Bone marrow (tissue), 2 donors: ENCODE results near the gene FLOT2.
"Not testable (repeated sequence)": the region's sequence is repeated elsewhere in the genome, so short reads cannot be mapped to it uniquely, and the experiment has no call there.

ENCODE experiments used
- DNase-seq, 2 donors: peaks; one replicate each; lab custom pipeline; 2025; lab: John Stamatoyannopoulos, UW

FLOT2 gene

GRCh38 chr17:28873839-28874238 is 23.7 kb downstream of the FLOT2 start:
- no peak for DNase-seq

DNA sequence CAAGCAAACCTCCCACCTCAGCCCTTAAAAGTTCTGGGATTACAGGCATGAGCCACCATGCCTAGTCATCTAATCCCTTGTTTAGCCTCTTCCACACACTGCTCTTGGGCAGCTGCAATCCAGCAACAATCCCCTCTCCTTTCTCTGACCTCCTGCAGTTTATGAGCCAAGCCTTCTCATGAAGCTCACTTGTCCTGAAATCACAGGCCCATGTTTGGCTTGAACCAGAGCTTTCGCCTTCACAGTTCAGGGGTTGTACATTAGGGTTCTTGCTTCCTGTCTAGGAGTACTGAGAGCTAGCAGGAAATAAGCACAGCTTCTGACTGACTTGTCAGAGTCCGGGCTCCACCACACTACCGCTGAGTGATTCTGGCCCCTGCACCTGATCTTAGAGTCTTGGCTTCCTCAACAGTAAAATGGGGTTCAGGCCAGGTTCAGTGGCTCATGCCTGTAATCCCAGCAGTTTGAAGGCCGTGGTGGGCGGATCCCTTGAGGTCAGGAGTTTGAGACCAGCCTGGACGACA is 26.4 kb downstream of the FLOT2 start:
- peak in 1 of 2 donors; percentile 73 for DNase-seq

- DNase-seq: no peak
These were observed 30.3 kb downstream of the FLOT2 start for GRCh38 chr17:28867276-28867675.

GRCh38 chr17:28865946-28866752 is 31.4 kb downstream of the FLOT2 start:
- DNase-seq: peak in 1 of 2 donors; percentile 67

GRCh38 chr17:28864991-28865849 is 32.3 kb downstream of the FLOT2 start:
- DNase-seq: no peak

GRCh38 chr17:28863953-28864352 is 33.6 kb downstream of the FLOT2 start:
- no peak for DNase-seq

DNA sequence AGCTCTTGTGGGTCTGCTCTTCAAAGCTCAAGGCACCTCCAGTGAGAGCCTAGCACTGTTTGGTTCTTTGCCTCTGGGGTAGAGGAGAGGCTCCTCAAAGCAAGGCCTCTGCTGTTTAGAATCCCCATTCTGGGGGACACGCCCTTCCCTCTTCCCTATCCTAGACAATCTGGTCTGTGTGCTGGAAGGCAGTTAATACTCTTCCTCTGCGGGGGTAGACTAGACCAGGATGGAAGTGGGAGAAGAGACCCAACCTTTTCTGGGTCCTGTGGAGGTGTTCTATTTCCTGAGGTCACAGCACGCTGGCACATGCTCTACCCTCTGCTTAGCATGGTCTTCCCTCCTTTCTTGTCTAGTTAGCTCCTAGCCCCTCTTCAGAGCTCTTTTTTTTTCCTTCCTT is 35.0 kb downstream of the FLOT2 start:
- no peak for DNase-seq

DNA sequence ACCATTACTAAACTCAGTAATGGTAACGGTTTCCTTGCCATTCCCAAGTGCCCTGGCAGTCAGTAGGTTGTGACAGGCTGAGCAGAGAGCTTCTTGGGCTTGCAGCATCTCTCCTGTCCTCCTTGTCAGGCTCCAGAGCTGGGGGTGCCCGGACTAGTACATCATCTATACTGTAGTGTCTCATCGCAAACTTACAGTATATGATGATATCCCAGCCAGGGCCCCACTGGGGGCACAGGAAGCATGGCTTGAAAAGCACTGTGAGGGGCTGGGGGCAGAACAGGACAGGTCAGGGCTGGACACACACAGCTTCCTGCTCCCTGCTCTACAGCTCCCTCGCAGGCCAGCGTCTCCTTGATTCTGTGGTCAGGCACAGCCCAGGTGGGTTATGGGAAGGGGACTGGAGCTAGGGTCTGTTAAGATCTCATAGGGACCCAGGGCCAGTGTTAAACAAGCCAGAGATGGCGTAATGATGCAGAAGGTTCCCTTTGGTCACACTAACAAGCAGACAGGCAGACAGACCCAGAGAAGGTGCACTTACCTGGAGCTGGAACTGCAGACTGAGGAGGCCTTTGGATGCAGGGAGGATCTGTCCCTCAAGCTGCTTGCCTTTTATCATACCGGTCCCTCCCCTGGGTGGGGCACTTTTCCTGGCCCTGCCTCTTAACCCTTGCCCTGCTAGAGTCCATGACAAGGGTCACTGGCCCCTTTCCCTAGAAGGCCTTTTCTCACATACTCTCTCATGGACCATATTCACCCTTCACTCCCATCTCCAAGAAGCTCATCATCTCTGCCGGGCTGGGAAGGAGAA is 35.9 kb downstream of the FLOT2 start:
- no peak for DNase-seq

DNA sequence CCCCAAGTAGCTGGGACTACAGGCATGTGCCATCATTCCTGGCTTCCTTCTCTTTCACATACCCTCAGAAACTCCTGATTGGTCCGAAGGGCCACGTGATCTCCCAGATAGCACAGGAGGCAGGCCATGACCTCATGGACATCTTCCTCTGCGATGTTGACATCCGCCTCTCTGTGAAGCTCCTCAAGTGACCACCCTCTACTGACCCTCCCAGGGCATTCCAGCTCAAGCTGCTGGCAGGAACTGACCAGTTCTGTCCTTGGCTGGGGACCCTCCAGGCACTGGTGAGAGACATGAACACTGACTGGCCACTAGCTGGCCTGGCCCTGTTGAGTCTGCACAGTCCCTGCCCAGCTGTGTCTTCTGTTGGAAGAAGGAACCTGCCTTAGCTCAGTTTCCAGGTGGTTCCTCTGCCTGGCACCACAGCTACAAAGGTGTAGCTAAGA is 37.1 kb downstream of the FLOT2 start:
- DNase-seq: no peak

- DNase-seq: no peak
These were observed 38.7 kb downstream of the FLOT2 start for GRCh38 chr17:28858801-28859355.

GRCh38 chr17:28857905-28858800 is 39.4 kb downstream of the FLOT2 start:
- DNase-seq: no peak

DNA sequence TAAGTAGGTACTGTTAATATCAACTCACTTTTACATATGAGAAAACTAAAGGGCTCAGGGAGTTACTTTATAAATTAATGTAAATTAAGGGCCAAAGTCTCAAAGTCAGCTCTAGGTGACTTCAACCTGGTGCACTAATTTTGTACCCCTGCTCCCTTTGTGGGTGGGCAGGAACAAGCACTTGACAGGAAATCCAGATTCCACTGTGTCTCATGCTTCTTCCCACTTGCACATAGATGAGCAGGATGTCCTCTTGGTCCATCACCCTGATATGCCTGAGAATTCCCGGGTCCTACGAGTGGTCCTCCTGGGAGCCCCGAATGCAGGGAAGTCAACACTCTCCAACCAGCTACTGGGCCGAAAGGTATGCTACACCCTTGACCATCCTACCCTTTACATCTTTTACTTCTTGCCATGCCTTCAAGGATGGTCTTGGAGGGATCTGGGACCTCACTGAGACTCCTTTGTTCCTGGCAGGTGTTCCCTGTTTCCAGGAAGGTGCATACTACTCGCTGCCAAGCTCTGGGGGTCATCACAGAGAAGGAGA is 41.4 kb downstream of the FLOT2 start:
- DNase-seq: no peak

DNA sequence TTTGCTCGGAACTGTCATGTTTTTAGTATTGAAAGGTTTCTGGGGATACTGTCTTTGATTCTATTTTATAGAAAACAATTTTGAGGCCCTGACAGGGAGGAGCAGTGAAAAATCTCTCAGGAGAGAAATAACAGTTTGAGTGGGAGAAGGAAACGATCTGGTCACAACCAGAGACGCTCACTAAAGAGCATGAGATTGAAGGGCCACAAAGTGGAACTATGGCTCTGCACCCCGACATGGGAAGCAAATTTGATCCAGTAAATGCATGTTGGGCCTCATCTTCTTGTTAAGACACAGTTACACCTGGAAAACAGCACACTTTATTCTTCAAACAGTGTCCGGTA is 42.2 kb downstream of the FLOT2 start:
- no peak for DNase-seq

DNA sequence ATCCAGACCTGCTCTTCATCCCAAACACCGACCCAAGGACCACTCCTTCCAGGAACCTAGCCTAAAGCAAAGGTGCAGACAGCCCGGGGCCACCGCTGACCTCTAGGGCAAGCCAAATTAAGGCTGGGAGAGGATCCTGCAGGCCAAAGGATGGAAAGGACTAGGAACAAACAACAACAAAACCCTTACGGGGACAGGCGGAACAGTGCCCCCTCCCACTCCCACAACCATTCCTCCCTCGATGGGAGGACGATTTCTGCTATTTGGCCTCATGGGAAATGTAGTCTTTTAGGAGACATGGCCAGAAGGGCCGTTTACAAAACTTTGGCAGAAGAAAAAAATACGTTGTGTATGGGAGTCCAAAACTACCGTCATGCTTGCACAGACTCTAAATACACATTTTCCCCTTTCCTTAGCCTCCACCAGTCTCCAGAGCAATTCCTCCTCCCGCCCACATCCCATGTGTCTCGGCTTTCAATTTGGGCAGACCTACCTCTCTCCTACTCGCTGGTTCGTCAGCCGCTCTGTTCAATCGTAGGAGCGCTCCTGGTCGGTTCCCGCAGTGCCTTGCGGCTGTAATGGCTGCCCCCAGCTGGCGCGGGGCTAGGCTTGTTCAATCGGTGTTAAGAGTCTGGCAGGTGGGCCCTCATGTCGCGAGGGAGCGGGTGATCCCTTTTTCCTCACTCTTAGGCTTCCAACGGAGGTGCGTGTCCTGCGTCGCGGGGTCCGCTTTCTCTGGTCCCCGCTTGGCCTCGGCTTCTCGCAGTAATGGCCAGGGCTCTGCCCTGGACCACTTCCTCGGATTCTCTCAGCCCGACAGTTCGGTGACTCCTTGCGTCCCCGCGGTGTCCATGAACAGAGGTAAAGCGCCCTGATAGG is 42.8 kb downstream of the FLOT2 start, which contains the start of gene ERAL1:
ERAL1 (plus strand) TSS at position 560 of the 879 bp plus-strand sequence; CDS start at position 579, 19 bp downstream.
- DNase-seq: peak; percentile 49 to 64

DNA sequence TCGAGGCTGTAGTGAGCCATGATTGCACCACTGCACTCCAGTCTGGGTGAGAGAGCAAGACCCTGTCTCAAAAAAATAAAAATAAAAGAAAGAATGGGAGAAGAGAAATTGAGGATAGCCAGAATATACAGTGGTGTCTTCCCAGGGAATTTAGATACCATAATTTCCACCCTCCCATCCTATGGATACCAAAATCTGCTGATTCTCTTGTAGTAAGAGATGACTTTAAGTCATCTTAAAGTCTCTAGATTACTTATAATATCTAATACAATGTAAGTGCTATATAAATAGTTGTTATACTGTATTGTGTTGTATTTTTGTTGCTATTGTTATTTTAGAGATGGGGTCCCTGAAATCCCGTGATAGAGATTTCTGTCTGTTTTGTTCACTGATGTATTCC is 44.2 kb downstream of the FLOT2 start:
- no peak for DNase-seq

- DNase-seq: peak in 1 of 2 donors; percentile 48
These were observed 48.3 kb downstream of the FLOT2 start for GRCh38 chr17:28849281-28849680.

DNA sequence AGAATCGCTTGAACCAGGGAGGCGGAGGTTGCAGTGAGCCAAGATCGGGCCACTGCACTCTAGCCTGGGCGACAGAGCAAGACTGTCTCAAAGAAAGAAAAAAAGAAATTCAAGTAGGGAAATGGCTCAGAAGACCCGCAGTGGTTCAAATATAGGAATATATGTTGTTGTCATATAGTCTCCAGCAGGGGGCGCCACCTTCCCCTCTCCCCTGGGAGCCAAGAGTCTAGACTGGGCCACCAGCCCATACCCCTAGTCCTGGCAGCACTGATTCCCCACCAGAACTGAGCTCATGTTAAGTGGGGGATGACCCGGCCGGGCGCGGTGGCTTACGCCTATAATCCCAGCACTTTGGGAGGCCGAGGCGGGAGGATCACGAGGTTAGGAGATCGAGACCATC is 48.9 kb downstream of the FLOT2 start:
- peak; percentile 2 to 43 for DNase-seq

DNA sequence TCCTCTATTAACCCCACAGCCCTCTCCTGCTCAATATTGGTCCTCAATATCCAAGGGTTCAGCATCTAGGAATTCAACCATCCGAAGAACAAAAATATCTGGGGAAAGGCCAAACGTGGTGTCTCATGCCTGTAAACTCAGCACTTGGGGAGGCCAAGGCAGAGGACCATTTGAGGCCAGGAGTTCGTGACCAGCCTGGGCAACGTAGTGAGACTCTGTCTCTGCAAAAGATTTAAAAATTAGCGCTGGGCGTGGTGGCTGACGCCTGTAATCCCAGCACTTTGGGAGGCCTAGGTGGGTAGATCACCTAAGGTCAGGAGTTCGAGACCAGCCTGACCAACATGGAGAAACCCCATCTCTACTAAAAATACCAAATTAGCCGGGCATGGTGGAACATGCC is 50.8 kb downstream of the FLOT2 start:
- DNase-seq: not testable (repeated sequence)

DNA sequence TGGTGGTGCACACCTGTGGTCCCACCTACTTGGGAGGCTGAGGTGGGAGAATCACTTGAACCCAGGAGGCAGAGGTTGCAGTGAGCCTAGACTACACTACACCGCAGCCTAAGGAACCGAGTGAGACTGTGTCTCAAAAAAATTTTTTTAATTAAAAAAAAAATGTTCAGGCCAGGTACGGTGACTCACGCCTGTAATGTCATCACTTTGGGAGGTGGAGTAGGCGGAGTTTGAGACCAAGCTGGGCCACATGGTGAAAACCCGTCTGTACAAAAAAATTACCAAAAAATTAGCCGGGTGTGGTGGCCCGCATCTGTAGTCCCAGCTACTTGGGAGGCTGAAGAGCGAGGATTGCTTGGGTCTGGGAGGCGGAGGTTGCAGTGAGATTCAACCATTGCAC is 51.3 kb downstream of the FLOT2 start:
- DNase-seq: no peak
